Stimulated activated CD4-positive, alpha-beta T cell treated with anti-CD3 and anti-CD28 coated beads, TNF-alpha, amount 100 ng/mL, for 4 hours (primary cell): Measurements from ENCODE around the gene SH3GL2.

Source experiments
- DNase-seq, 3 experiments: peaks; one replicate each; pipeline ENCODE4 v3.0.0-alpha.2; 2020; ENCODE audit warnings: low read depth in 3 of 3

Gene SH3GL2

DNA sequence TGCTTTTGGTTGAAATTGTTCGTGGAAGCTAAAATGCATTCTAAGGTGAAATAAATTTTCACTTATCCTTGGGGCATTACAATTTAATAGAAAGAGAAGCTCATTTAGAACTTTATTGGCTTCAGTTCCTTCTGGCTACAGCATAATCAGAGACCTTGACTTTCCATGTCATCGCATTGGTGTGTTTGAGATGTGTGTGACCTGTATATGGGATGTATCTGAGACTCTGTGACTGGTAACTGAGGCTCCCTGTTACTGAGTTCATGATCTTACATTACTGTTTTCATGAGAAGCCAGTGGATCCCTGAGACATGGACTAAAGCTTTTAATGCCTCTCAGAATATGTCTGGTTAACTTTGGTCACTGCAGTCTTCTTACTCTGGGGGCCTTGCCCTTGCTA, 32.5 kb downstream of the SH3GL2 start:
- DNase-seq, result no peak

DNA sequence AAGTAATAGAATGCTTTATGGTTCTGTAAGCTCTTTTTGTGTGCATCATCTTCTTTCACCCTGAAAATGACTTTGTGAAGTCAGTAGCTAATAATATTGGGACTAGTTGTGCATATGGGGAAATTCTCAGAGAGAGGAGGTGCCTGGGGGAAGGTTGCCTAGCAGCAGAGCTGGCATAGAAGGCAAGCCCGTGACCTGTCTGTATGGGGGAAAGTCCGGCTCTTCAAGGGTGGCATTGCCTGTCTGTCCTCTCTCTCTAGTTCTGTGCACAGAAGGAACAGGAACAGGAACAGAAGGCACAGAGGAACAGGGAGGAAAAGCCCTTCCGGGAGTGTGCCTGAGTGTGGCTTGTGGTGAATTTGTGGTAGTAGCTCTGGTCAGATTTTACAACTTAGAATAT, 33.1 kb downstream of the SH3GL2 start:
- DNase-seq, result no peak

- DNase-seq, result no peak
Measured at GRCh38 chr9:17613758-17614157, 34.9 kb downstream of the SH3GL2 start.

GRCh38 chr9:17614250-17614649, 35.4 kb downstream of the SH3GL2 start:
- no peak for DNase-seq

DNA sequence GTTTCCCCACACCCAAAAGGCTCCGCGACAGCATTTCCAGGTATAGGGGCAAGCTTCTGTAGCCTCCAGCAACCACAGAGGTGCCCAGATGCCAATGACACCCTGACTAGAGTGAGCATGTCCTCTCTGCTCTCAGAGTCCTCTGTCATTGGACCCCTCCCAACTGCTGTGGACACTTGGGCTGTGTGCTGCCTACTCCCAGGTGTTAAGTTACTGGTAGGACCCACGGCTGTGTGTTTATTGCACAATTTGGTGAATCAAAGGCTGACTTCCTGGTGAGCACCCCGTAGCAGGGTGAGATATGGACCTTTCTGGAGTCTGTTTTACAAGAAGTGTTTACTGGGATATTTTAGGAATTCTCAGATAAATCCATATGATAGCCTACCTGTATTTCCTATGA, 36.0 kb downstream of the SH3GL2 start:
- no peak for DNase-seq

GRCh38 chr9:17622141-17622540, 43.3 kb downstream of the SH3GL2 start:
- DNase-seq, result no peak

DNA sequence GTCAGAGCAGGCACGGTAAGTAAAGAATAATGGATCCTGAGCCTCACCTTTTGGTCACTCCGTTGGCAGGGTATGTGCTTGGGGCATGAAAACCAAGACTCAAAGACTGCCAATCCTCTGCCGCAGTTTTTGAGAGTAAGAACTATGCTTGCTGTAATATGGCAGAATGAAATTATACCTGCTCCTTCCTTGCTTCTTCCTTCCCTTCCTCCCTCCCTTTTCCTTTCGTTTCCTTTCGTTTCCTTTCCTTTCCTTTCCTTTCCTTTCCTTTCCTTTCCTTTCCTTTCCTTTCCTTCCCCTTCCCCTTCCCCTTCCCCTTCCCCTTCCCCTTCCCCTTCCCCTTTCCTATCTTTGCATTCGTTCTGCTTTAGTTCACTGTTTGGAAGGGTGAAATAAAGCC, 43.9 kb downstream of the SH3GL2 start:
- no peak for DNase-seq

DNA sequence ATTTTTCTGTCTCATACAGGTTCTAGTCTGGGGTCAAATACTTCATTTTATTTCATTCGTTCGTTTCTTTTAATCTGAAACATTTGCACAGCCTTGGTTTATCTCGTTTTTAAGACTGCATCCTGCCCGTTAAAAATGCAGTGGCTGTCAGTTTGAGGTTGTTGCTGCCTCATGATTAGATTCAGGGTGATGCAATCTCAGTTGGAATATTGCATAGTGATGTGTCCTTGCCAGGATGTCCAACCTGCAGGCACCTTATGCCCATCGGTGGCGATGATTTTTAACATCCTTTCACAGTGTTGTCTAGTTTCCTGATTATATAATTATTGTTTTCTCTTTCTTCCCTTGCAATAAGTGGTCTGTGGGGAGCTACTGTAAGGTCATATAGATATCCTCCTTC, 45.1 kb downstream of the SH3GL2 start:
- DNase-seq, result no peak

DNA sequence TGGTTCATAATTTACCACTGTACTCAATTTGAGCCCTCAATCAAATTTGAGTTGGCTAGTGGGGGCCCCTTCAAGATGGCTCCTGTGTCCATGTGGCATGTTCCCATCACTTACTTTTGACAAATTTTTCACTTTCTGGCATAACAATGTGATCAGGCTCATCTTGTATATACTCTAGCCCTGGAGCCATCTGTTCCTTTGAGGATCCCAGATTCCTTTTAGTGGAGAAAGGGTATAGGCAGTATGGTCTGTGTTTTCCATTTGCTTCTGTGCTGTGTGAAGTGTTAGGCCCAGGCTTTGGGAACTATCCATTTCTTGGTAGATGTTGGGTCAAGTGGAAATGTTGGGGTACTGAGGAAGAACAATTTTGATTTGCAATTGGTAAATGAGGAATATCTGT, 45.7 kb downstream of the SH3GL2 start:
- DNase-seq, result no peak

DNA sequence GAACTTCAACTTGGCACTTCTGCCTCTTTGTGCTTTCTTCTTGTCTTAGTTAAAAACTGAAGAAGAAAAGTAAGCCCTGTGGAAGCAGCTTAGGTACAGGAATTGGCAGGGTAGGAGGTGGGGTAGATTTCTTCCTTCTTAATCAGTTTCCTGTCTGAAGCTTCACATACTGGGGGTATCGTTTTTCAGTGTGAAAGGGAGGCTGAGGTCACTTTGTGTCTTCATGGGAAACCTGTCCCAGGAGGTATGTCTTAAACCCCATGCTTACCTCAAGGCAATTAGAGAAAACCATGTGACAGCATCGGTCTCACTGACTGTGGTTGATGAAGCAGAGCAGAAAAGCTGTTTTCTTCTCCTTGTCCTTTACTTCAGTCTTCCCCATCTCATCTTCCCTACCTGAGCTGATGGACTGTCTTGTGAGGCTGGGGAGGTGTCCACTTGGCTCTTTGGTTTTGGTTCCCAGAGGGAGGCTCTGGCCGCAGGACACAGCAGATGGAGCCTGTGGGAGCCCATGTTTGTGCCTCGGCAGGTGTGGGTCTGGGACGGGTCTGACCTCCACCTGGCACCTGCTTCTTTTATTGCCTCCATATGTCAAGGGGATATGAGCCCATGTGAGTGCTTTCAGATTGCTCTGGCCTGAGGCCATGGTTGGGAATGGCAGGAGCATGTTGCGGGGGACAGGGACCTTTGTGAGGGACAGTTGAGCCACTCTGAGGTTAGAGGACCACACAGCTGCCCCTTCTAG, 47.0 kb downstream of the SH3GL2 start:
- DNase-seq, result no peak

DNA sequence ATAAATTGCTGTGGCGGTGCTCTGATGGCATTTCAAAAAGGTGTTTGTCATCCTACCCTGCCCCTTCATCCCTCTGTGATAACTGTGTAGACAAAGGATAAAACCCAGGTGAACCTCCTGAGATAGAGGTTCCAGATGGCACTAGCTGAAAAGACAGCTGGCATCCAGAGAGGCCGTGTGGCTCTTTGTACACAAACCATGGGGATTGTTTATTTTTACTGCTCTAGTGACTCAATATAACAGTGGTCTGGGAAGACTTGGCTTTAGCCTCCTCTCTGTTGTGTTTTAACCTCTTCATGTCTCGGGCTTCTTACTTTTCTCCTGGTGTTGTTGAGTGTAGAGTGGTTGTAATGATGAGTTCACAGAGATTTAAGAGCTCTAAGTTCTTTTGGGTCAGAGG, 48.8 kb downstream of the SH3GL2 start:
- DNase-seq, result no peak

DNA sequence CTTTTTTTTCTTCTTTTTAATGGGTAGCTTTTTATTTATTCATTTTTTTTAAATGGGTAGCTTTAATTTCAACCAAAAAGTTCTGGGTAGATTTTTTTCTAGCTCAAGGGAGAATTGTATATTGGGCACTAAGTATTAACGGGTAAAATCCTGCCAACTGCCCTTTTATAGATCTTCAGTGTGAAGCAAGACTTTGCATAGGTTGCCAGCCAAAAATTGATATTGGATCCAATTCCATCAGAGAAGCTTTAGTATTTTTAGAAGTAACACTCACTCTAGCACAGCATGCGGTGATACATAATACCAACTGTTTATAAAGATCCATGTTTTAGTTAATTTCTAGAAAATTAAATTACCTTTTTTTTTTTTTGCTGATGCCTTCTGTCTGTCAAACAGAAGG, 49.8 kb downstream of the SH3GL2 start:
- DNase-seq, result no peak

DNA sequence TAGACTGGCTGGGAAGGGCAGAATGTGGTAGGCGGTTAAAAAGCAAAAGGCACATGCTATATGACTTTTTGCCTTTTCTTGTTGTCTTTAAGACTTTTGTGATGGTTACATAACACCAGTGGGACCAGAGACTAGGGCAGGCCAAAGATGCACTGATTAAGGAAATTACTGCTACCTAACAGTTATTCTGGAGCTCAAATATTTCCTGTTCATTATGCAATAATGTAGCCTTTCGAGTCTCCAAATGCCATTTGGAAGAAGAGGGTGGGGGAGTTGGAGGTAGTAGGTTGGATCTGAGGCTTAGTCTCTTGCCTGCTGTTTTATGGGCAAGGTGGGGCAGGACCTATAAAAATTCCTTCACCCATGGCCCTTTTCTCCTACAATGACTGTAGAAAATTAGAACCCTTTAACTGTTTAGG, 51.7 kb downstream of the SH3GL2 start:
- no peak for DNase-seq

DNA sequence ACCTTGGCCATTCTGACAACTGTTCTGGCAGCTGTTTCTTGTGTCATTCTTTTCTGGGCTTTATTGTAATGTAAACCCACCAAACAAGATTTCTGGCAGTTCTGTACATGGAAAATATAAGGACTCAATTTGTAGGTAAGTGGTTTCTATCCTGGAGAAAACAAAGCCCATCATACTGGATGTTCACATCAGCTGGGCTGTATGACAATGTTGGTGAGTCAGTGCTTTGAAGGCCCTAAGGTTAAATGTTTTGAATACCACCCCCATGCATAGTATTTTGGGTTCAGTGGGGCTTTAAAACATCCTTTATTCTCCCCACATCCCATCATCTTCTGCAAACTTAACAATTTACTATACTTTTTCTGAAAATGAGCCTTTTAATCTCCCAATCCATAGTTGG, 52.5 kb downstream of the SH3GL2 start:
- no peak for DNase-seq

DNA sequence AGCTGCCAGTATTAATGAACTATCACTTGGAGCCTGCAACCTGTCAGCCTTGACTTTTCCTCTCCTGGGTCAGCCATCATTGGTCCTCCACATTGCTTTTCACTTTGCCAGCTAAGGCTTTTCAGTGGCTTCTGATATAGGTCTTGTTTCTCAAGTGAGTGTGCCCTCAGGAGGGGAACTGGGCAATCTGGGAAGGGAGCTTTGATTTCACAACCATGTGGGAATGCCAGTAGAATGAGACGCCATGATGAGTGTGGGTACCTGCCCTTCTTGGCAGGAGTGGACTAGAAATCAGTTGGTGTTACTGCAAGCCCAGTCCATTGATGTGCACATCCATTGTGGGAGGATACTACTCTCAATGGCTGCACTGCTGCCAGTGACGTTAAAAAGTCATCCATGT, 54.1 kb downstream of the SH3GL2 start:
- DNase-seq, result no peak

GRCh38 chr9:17635115-17635890, 56.4 kb downstream of the SH3GL2 start:
- DNase-seq, result no peak

GRCh38 chr9:17636349-17636748, 57.5 kb downstream of the SH3GL2 start:
- no peak for DNase-seq

DNA sequence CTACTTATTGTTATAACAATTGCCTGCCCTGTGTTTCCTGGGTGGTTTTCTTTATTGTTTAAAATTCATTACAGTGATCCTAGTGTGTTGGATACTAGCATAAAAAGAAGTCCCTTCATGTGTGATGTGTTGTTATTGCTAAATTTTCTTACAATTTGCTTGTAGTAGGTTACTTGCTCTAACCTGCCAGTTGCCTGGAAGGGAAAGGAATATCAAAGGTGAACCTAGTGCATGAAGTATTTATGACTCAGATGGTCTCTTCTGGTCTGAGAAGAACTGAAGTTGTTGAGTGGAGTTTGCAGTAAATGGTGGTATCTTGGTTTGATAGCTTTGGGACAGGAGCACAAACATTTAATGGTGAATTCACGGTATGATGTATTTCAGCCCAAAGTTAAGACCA, 58.0 kb downstream of the SH3GL2 start:
- no peak for DNase-seq

DNA sequence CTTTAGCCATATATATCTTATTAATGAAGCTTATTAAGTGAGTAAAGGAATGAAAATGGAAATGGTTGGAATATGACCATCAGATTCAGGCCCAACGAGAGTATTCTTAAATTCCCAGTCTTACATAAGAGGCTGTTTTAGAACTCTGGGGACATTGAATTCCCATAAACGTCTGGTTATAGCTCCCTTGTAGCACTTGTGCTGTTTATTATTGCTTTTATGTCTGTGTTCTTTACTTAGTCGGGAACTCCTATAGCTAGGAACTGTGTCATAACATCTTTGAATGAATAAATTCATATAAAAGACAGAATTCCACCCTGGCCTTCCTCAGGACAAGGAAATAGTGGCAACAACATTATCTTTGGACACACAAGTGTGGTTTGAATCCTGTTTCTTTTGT, 58.4 kb downstream of the SH3GL2 start:
- no peak for DNase-seq

DNA sequence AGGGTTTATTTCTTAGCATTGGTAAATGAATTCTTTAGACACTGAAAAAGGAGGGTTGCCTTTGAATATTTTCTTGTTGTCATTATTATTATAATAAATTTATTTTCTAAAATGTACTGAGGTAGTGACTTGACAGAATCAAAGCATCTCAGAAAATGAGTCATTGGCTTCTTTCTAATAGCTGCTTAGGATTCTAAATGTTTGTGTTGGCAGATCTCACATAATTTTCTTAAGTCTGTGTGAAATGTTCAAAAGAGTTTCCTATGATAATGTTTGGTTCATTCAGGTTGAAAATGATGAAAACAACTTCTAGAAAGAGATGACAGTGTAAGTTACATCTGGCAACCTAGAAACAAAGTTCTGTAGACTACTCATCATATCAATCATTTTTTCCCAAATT, 69.7 kb downstream of the SH3GL2 start:
- no peak for DNase-seq

GRCh38 chr9:17651725-17652124, 72.9 kb downstream of the SH3GL2 start:
- DNase-seq, result no peak

DNA sequence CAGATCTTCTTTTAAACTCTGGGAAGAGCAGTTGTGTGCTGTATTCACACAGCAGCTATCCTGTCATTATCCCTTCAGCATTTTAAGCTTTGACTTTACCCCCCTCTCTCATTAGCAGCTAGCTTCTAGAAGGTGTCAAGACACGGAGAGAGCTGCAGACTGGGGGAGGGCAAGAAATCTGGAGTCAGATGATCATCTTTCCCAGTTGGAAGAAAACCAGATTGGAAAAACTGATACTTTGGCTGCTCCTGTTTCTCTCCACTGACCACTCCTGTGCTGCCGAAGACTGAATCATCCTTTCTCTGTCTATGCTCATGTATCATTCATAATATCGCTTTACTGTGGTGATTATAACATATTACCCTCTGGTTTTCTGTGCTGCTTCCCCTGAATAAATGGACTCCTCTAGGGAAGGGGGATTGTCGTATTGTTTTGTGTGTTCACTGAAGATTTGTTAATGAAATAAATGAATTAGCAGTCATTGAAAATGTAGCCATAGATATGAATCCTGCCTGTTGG, 75.1 kb downstream of the SH3GL2 start:
- no peak for DNase-seq

- no peak for DNase-seq
Measured at GRCh38 chr9:17656889-17657288, 78.0 kb downstream of the SH3GL2 start.
